ENCODE data around the gene MFNG. TPM values are rescaled to one million over a fixed set of nuclear protein-coding genes. Genes with fewer than 3 reads are reported as not detected.

The MFNG gene
- total RNA-seq, 4 donors from 2014 or later = 7.5 to 23.1 (median 18.5) TPM

DNA sequence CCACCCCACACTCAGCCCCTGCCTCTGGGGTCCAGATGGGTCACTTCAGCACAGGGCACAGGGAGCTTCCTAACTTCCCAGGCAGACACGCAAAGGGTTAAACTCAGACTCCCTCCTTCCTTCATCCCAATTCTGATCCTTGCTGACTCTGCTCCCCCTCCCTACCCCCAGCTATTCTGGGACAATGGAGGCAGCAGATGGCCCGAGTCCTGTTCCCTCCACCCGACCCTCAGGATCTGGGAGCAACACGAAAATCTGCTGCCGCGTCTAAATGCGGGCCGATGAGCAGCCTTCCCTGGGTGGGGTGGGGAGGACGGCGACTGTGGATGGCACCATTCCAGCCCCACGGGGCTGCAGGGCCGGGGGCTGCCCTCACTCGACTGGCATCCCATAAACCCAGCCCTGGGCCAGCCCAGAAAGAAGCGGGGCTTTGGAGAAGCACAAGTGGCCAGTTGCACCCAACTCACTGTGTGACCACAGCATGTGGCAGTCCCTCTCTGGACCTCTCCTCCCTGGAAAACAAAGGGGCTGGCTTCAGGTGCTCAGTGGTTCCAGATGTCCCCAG lies 18.7 kb downstream of the MFNG start:
- Histone ChIP-seq H3K27ac (replicated peaks in 1 of 4) (no peak overlapping the region), H3K4me1 (no peaks in the 10 kb centered on the region), H3K4me3 (no peak overlapping the region), H3K27me3 (peaks cover 0 to 90% (median 3%) of the 10 kb centered on the region in 4 donors), H3K36me3 (peaks cover 0 to 12% (median 3%) of the 10 kb centered on the region in 4 donors), H3K9me3 (no peaks in the 10 kb centered on the region)
- intact Hi-C loops (cut with DNase I) = no loop called here
- TF ChIP-seq, protein P1, sequence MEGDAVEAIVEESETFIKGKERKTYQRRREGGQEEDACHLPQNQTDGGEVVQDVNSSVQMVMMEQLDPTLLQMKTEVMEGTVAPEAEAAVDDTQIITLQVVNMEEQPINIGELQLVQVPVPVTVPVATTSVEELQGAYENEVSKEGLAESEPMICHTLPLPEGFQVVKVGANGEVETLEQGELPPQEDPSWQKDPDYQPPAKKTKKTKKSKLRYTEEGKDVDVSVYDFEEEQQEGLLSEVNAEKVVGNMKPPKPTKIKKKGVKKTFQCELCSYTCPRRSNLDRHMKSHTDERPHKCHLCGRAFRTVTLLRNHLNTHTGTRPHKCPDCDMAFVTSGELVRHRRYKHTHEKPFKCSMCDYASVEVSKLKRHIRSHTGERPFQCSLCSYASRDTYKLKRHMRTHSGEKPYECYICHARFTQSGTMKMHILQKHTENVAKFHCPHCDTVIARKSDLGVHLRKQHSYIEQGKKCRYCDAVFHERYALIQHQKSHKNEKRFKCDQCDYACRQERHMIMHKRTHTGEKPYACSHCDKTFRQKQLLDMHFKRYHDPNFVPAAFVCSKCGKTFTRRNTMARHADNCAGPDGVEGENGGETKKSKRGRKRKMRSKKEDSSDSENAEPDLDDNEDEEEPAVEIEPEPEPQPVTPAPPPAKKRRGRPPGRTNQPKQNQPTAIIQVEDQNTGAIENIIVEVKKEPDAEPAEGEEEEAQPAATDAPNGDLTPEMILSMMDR (IDR thresholded peaks at IDR 0.05) = no peak
- 90% methylated on average over 2 of the region's 14 CpGs for WGBS
- DNase-seq (ENCODE audit: extremely low spot score) = no peak

DNA sequence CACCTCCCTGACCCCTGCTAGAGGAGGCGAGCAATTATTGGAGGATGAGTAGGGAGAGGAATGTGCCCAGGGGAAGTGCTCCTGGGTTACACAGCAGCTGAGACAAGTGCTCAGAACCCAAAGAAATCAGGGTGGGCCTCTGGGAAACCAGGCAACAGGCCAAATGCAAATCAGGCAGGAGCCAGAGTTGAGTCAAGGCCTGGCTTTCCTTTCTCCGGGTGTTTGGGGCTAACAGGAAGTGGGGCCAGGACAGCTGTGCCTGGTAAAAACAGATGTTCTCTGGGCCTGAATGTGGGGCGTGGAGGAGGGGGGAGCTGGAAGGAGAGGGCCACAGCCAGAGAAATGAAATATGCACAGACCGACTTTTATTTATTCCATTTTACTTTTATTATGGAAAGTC lies 22.0 kb downstream of the MFNG start:
- Histone ChIP-seq H3K27me3 (peaks cover 0 to 90% (median 3%) of the 10 kb centered on the region in 4 donors), H3K9me3 (no peaks in the 10 kb centered on the region), H3K4me1 (no peaks in the 10 kb centered on the region), H3K4me3 (no peak overlapping the region), H3K36me3 (peaks cover 0 to 6% (median 3%) of the 10 kb centered on the region in 4 donors), H3K27ac (replicated peaks in 1 of 4) (no peak overlapping the region)
- intact Hi-C loops (cut with DNase I) = no loop called here
- TF ChIP-seq EP300 (IDR thresholded peaks at IDR 0.05) (no peak), POLR2A (IDR thresholded peaks at IDR 0.05; ENCODE audit: low read depth) (no peak), POLR2AphosphoS5 (IDR thresholded peaks at IDR 0.05) (no peak)
- TF ChIP-seq, protein P1 (IDR thresholded peaks at IDR 0.05) = no peak
- 22% methylated on average over 4 of the region's 4 CpGs for WGBS
- no peak for DNase-seq (ENCODE audit: extremely low spot score)

DNA sequence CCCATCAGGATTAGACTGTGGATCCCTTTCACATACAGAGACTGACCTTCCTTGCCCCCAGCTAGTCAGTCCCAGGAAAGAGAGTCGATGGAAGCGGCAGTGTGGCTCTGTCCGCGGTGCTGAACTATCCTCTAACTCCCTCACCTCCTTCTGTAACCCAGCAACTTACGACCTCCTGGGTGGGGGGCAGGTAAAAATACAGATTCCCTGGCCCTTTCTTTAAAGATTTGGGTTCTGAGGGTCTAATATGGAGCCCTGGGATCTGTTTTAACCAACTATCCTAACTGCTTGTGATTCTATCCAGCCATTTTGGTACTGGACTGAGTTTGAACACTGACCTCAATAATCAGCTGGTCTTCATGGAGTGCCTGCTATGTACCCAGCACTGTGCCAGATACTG lies 23.2 kb downstream of the MFNG start:
- H3K36me3 ChIP-seq = peaks cover 0 to 6% (median 3%) of the 10 kb centered on the region in 4 donors
- WGBS = 21% methylated on average over 4 of the region's 5 CpGs
- no peak overlapping the region for H3K4me3 ChIP-seq
- intact Hi-C loops (cut with DNase I) = no loop called here
- DNase-seq (ENCODE audit: extremely low spot score) = no peak
- peaks cover 0 to 85% (median 3%) of the 10 kb centered on the region in 4 donors for H3K27me3 ChIP-seq
- TF ChIP-seq POLR2A (IDR thresholded peaks at IDR 0.05; ENCODE audit: low read depth) = no peak
- TF ChIP-seq, protein P1 (IDR thresholded peaks at IDR 0.05) = no peak
- TF ChIP-seq EP300 (IDR thresholded peaks at IDR 0.05) = no peak
- no peak for TF ChIP-seq POLR2AphosphoS5 (IDR thresholded peaks at IDR 0.05)
- H3K9me3 ChIP-seq = no peaks in the 10 kb centered on the region
- no peaks in the 10 kb centered on the region for H3K4me1 ChIP-seq
- no peak overlapping the region for H3K27ac ChIP-seq (replicated peaks in 1 of 4)

- H3K9me3 ChIP-seq = no peaks in the 10 kb centered on the region
- H3K27me3 ChIP-seq = peaks cover 0 to 85% (median 1%) of the 10 kb centered on the region in 4 donors
- intact Hi-C loops (cut with DNase I) = no loop called here
- H3K27ac ChIP-seq (replicated peaks in 1 of 4) = no peak overlapping the region
- peaks cover 0 to 6% (median 3%) of the 10 kb centered on the region in 4 donors for H3K36me3 ChIP-seq
- H3K4me1 ChIP-seq = no peaks in the 10 kb centered on the region
- DNase-seq (ENCODE audit: extremely low spot score) = no peak
- WGBS = 40% methylated on average over 5 of the region's 5 CpGs
- H3K4me3 ChIP-seq = no peak overlapping the region
- TF ChIP-seq POLR2AphosphoS5 (IDR thresholded peaks at IDR 0.05) (no peak), POLR2A (IDR thresholded peaks at IDR 0.05; ENCODE audit: low read depth) (no peak), EP300 (IDR thresholded peaks at IDR 0.05) (no peak)
- TF ChIP-seq, protein P1 (IDR thresholded peaks at IDR 0.05) = no peak
Observed at GRCh38 chr22:37462436-37462835, 23.7 kb downstream of the MFNG start.

GRCh38 chr22:37461961-37462360 lies 24.2 kb downstream of the MFNG start:
- intact Hi-C loops (cut with DNase I) = no loop called here
- WGBS = 64% methylated on average over 3 of the region's 6 CpGs
- Histone ChIP-seq H3K4me1 (no peaks in the 10 kb centered on the region), H3K27me3 (peaks cover 0 to 85% (median 0%) of the 10 kb centered on the region in 4 donors), H3K36me3 (peaks cover 0 to 6% (median 3%) of the 10 kb centered on the region in 4 donors), H3K9me3 (no peaks in the 10 kb centered on the region), H3K4me3 (no peak overlapping the region), H3K27ac (replicated peaks in 1 of 4) (no peak overlapping the region)
- no peak for DNase-seq (ENCODE audit: extremely low spot score)
- TF ChIP-seq EP300 (IDR thresholded peaks at IDR 0.05) (no peak), POLR2AphosphoS5 (IDR thresholded peaks at IDR 0.05) (no peak), POLR2A (IDR thresholded peaks at IDR 0.05; ENCODE audit: low read depth) (no peak)
- TF ChIP-seq, protein P1 (IDR thresholded peaks at IDR 0.05) = no peak
